GM19240 (cell line): Measurements from ENCODE around the gene BEX4.
"Not testable (repeated sequence)": the region's sequence is repeated elsewhere in the genome, so short reads cannot be mapped to it uniquely, and the experiment has no call there.

Experiments
- DNase-seq: peaks from one replicate; pipeline ENCODE4 v3.0.0; 2011; ENCODE audit warnings: low spot score; ENCODE audit not compliant: insufficient read length

Gene BEX4

GRCh38 chrX:103214870-103215424 lies at the start of gene BEX4:
Gene BEX4 (plus strand): TSS chrX:103215108. CDS start chrX:103216154, 1,046 bp downstream.
- DNase-seq: peak; percentile 30

DNA sequence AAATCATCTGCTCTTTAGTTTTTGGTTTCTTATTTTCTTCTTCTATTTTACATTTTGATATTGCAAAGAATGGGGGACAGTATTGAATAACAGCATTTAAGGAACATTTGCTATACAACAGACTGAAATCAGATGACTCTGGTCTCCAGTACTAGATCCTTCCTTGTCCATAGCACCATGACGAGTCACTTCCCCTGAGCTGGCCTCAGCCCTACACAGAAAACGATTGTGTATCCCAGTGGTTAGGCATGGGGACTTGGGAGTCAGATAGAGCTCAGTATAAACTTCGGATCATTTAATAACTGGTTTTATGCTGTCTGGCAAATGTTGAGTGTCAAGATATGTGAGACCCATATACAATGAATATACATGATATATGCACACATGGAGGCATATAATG lies 44.7 kb upstream of the BEX4 start:
- DNase-seq: no peak

GRCh38 chrX:103171353-103171752 lies 43.6 kb upstream of the BEX4 start:
- no peak for DNase-seq

- DNase-seq: not testable (repeated sequence)
Observed at GRCh38 chrX:103175256-103175655, 39.7 kb upstream of the BEX4 start.

DNA sequence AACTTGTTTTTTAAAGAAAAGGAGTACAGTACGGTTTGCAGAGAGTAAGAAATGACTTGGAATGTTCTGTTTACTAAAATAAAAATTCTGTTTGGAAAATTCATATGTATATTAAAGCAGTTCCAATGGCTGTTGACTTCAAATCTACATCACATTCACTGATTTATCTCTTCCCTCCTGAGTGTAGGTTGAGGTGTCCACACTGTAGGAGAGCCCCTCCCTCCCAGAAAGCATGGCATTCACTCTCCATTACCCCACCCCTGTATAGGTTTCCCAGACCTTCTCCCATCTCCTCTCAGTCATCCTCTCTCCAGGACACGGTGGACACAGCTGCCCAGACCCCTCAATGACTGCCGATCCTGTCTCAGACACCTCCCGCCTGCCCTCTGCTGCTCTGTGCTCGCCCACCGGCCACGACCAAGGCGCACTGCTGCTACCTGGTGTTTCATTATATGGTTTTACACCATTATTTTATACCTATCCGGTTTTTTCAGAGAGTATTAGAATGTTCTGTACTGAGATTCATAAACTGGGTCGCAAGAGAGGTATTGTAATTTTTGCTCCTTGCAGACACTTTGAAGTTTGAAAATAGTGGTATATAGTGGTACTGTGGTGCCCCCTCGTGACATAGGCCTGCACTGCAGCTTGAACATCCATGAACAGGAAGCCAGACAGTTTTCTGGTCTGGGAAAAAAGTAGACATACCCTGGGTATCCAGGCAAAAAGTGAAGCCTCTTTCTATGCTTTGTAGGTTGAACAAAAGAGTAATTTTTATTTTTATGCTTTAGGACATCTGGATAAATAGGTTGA lies 38.8 kb upstream of the BEX4 start:
- DNase-seq: peak; percentile 4

GRCh38 chrX:103177556-103177955 lies 37.4 kb upstream of the BEX4 start:
- DNase-seq: no peak

DNA sequence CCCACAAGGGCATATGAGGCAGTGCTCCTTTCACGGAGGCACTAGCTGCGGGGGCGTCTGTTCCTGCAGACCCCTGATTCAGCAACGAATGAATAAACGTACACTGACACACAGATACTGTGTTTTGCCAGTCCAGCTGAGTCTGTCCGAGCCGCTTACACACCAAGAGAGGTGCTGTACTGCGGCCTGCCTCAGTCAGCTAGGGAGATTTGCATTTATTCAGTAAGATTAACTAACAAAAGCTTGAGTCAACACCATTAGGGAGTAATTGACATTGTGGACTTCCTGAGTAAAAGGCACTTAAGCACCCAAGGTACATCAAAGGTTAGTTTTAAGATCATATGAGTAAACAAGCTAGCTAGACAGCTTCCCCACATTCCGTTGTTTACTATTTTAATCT lies 31.0 kb upstream of the BEX4 start:
- no peak for DNase-seq

GRCh38 chrX:103187953-103188475 lies 26.9 kb upstream of the BEX4 start:
- no peak for DNase-seq

DNA sequence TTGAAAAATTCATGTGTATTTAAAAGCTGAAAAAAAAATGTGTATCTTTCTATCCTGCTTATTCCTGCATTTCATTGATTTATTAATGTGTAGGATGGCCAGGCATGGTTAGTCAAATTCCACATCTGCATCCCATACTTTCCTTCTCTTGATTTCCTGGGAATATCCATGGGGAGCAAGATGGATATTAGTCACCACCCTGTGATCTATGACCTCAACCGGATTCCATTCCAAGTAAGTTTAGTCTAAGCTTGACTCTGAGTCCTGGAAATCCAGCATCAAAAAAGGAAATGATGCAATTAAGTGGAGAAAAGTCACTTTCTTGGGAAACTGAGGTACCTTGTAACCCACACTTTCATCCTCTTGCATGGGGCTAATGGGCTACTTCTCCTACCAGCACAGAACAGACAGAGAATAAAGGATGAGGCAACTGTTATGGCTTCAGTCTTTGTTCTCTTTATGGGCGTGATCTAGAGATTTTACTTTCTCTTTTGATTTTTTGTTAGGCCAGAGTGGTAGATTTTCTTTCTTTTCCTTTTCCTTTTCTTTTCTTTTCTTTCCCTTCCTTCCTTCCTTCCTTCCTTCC lies 17.1 kb upstream of the BEX4 start:
- no peak for DNase-seq

GRCh38 chrX:103198668-103199067 lies 16.2 kb upstream of the BEX4 start:
- not testable (repeated sequence) for DNase-seq

DNA sequence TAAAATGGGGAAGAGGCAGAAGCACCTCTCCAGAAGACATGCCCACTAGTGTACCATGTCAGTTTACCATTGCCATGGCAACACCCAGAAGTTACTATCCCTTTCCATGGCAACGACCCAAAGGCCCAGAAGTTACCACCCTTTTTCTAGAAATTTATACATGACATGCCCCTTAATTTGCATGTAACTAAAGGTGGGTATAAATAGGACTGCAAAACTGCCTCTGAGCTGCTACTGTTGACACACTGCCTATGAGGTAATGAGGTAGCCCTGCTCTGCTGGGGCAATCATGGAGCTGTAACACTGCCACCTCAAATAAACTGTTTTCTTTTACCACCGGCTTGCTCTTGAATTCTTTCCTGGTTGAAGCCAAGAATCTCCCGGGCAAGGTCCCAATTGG lies 13.9 kb upstream of the BEX4 start:
- no peak for DNase-seq

DNA sequence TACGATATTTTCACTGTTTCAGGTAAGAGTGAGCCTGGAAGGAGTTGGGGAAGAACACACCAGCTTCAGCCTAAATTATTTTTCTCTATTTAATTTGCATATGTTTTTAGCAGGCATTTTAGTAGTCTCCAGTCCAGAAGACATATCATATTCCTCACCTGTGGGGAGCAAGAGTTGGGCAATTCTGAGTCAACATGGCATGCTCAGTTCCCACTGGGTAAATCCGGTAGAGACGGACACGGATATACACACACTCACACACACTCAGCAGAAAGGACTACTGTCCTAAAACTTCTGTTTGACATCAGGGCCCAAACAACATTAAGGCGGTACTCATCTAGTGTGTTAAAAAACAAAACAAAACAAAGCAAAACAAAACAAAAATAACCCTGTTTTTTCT lies 4.9 kb upstream of the BEX4 start:
- no peak for DNase-seq

GRCh38 chrX:103211012-103211715 lies 3.7 kb upstream of the BEX4 start:
- DNase-seq: no peak

GRCh38 chrX:103212749-103213457 lies 2.0 kb upstream of the BEX4 start:
- DNase-seq: no peak

- no peak for DNase-seq
Observed at GRCh38 chrX:103215425-103215991, 600 bp downstream of the BEX4 start.

- no peak for DNase-seq
Observed at GRCh38 chrX:103220511-103221323, 5.8 kb downstream of the BEX4 start.

DNA sequence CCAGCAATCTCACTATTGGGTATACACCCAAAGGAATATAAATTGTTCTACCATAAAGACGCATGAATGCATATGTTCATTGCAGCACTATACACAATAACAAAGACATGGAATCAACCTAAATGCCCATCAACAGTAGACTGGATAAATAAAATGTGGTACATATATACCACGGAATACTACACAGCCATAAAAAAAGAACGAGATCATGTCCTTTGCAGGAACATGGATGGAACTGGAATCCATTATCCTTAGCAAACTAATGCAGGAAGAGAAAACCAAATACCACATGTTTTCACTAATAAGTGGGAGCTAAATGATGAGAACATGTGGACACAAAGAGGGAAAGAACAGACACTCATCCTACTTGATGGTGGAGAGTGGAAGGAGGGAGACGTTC lies 11.0 kb downstream of the BEX4 start:
- not testable (repeated sequence) for DNase-seq

DNA sequence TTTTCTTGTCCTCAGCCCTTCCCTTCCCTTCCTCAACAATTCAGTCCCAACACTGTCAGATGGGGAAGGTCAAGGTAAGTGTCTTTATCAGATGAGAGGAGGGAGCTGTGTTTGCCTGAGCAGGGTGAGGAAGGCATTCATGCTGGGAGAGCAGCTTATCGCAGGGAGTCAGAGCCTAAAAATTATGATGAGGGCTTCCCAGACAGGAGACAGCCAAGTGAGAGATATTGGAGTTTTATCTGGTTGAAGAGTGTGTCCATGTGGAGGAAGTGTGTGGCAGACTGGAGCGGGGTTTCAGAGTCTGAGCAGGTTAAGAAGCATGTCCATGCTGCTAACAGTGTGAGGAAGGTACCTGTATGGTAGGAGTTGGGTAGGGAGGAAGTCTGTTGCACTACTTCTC lies 18.4 kb downstream of the BEX4 start:
- no peak for DNase-seq

DNA sequence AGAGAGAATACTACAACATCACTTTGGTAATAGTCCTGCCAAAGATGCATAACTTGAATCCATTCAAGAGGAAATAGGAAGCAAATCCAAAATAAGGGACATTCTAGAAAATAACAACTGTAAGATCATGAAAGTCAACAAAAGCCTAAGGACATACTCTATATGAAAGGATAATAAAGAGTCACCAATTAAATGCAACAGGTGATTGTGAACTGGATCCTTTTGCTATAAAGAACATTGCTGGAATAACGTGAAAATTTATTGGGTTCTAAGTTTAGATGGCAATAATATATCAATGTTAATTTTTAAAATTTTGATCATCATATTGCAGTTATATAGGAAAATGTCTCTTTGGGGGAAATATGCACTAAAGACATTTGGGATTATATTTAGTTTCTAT lies 20.0 kb downstream of the BEX4 start:
- DNase-seq: no peak

DNA sequence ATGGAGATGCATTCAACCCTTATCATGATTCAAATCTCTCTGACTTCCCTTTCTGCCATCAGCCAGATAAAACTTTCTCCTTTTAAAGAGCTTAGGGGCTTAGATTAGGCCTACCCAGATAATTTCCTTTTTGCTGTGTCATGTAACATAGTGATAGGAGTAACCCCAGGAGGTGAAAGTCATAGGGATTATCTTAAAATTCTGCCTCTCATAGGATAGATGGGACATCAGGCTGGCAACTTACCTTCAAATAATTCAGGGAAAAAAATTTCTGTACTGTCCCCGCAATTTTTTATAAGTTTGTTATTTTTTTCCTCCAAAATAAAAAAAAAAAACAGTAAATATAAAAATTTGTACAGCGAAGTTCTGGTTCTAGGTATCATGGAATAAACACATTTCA lies 20.7 kb downstream of the BEX4 start:
- DNase-seq: not testable (repeated sequence)
